NT2/D1 (cell line): Measurements from ENCODE around the gene CDK5.

Experiments
- YY1 ChIP-seq: IDR thresholded peaks from 2 replicates; pipeline ENCODE4 v1.6.1; 2011; ENCODE audit not compliant: insufficient read length, insufficient read depth
- ZNF274 ChIP-seq: IDR thresholded peaks from 2 replicates; pipeline ENCODE4 v1.6.1; 2011; ENCODE audit warnings: mild to moderate bottlenecking, low read depth, low read length

GRCh38 chr7:151056666-151057505 is 811 bp downstream of the CDK5 start:
- TF ChIP-seq ZNF274 (no peak), YY1 (no peak)
